K562 (cell line): ENCODE results near the gene ORAI3. TPM values are rescaled to one million over a fixed set of nuclear protein-coding genes. Genes with fewer than 3 reads are reported as not detected.

Experiments used
- FOS ChIP-seq: IDR thresholded peaks from 3 replicates; pipeline ENCODE4 v1.6.1; 2011; ENCODE audit not compliant: insufficient read length; ENCODE audit errors: extremely low read depth
- NONO ChIP-seq, 2 experiments: fragments of 200-400 bp in 1 of 2; fragments of 450-650 bp in 1 of 2; formaldehyde crosslinking in 1 of 2; IDR thresholded peaks; 2 replicates each; pipeline ENCODE4 v1.6.1; 2017; ENCODE audit warnings: low read depth in 2 of 2, mild to moderate bottlenecking in 2 of 2, moderate library complexity in 2 of 2, low read length in 1 of 2
- ZNF586 ChIP-seq: fragments of 450-650 bp; formaldehyde crosslinking; conservative IDR thresholded peaks from 2 replicates; pipeline ENCODE4 v1.4.0; 2020; ENCODE audit warnings: mild to moderate bottlenecking, moderate library complexity
- ZNF644 ChIP-seq: fragments of 200-800 bp; sonication (Bioruptor generic); IDR thresholded peaks from 2 replicates; pipeline ENCODE4 v1.6.1; 2016; ENCODE audit warnings: low read depth, missing genetic modification characterization, missing compliant biosample characterization
- ZNF696 ChIP-seq: fragments of 250-450 bp; sonication (Bioruptor Pico); conservative IDR thresholded peaks from 2 replicates; pipeline ENCODE4 v1.4.0; 2020; ENCODE audit warnings: mild to moderate bottlenecking, moderate library complexity
- polyA plus RNA-seq, 8 experiments: library from polyadenylated mRNA; depleted of rRNA in 4 of 8; stranded (reverse) in 5 of 8; unstranded in 3 of 8; fragments of >200 nt; fragmentation: Nextera tagmentation in 2 of 8; fragmentation: Illumina TruSeq in 1 of 8; extraction: Ambion mirVana in 2 of 8; extraction: Trizol in 1 of 8; gene quantifications; 2 replicates each; pipeline versions ENCODE4 v1.2.1 to v1.2.3, GENCODE V29; 2011 to 2014; ENCODE audit warnings: inconsistent platforms in 1 of 8, missing spikeins in 1 of 8
- total RNA-seq, 7 experiments: library from RNA; depleted of rRNA in 6 of 7; stranded (reverse); fragments of >200 nt in 6 of 7; fragmentation: Illumina TruSeq in 2 of 7; extraction: Trizol in 2 of 7; gene quantifications; 2 replicates each; pipeline versions ENCODE4 v1.2.1 to v1.2.3, GENCODE V29; 2011 to 2021; ENCODE audit warnings: low replicate concordance in 1 of 7
- TF ChIP-seq, protein P1 (sequence below): fragments of 450-650 bp; formaldehyde crosslinking; IDR thresholded peaks from 2 replicates; pipeline ENCODE4 v1.4.0; 2022; ENCODE audit warnings: mild to moderate bottlenecking, moderate library complexity
- TF ChIP-seq, protein P2 (sequence below), 2 experiments: fragments of 450-650 bp in 1 of 2; sonication (generic) in 1 of 2; formaldehyde crosslinking in 1 of 2; IDR thresholded peaks; 2 replicates each; pipeline versions ENCODE4 v1.7.1 to v1.9.0; 2016 to 2022; ENCODE audit warnings: inconsistent platforms in 1 of 2, mild to moderate bottlenecking in 1 of 2, missing genetic modification reagents in 1 of 2
- TF ChIP-seq, protein P3 (sequence below): sonication (generic); formaldehyde crosslinking; IDR thresholded peaks from 2 replicates; pipeline ENCODE4 v1.8.0; 2022; ENCODE audit warnings: mild to moderate bottlenecking, low read depth, missing genetic modification reagents
- TF ChIP-seq, protein P4 (sequence below): IDR thresholded peaks from 2 replicates; pipeline ENCODE4 v1.6.1; 2012; ENCODE audit warnings: low read depth, low read length, improper control_type of control experiment, borderline replicate concordance

The ORAI3 gene
- total and polyA plus RNA-seq, 9 of the 15 experiments (the other 6 are each of a cell fraction or from before 2014, with no cell fraction given) = 4.9 to 23.3 (median 14.1) TPM

DNA sequence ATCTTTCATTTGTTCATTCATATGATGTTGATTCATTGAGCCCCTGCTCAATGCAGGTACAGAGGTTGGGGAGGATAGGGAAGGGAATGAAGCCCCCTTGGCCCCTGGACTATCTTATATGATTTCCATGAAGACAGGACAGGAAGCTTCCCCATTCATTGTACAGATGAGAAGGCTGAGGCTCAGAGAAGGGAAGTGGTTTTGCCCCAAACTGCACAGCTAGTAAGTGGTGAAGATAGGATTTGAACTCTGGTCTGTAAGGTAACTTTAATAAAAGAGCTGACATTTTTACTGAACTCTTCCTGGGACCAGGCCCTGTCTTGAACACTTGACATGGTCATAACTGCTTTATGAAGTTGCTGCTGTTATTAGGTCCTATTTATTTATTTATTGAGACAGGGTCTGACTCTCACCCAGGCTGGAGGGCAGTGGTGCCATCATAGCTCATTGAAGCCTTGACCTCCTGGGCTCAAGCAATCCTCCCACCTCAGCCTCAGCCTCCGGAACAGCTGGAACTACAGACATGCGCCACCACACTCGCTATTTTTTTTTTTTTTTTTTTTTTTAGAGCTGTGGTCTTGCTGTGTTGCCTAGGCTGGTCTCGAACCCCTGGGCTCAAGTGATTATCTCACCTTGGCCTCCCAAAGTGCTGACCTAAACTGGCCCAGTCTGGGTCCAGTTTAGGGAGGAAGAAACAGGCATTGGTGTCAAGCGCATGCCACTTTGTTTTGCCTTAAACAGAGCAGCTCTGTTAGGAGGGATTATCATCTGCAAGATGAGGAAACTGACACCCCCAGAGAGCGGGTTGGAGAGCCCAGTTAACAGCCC lies 47.5 kb upstream of the ORAI3 start (continued):
- TF ChIP-seq, protein P1, sequence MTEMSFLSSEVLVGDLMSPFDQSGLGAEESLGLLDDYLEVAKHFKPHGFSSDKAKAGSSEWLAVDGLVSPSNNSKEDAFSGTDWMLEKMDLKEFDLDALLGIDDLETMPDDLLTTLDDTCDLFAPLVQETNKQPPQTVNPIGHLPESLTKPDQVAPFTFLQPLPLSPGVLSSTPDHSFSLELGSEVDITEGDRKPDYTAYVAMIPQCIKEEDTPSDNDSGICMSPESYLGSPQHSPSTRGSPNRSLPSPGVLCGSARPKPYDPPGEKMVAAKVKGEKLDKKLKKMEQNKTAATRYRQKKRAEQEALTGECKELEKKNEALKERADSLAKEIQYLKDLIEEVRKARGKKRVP (CRISPR knock-in tag) = no peak
- TF ChIP-seq NONO (IDR thresholded peaks at IDR 0.05; ENCODE audit: low read depth in 2 of 2, low read length in 1 of 2) = no peak
- TF ChIP-seq, protein P2, sequence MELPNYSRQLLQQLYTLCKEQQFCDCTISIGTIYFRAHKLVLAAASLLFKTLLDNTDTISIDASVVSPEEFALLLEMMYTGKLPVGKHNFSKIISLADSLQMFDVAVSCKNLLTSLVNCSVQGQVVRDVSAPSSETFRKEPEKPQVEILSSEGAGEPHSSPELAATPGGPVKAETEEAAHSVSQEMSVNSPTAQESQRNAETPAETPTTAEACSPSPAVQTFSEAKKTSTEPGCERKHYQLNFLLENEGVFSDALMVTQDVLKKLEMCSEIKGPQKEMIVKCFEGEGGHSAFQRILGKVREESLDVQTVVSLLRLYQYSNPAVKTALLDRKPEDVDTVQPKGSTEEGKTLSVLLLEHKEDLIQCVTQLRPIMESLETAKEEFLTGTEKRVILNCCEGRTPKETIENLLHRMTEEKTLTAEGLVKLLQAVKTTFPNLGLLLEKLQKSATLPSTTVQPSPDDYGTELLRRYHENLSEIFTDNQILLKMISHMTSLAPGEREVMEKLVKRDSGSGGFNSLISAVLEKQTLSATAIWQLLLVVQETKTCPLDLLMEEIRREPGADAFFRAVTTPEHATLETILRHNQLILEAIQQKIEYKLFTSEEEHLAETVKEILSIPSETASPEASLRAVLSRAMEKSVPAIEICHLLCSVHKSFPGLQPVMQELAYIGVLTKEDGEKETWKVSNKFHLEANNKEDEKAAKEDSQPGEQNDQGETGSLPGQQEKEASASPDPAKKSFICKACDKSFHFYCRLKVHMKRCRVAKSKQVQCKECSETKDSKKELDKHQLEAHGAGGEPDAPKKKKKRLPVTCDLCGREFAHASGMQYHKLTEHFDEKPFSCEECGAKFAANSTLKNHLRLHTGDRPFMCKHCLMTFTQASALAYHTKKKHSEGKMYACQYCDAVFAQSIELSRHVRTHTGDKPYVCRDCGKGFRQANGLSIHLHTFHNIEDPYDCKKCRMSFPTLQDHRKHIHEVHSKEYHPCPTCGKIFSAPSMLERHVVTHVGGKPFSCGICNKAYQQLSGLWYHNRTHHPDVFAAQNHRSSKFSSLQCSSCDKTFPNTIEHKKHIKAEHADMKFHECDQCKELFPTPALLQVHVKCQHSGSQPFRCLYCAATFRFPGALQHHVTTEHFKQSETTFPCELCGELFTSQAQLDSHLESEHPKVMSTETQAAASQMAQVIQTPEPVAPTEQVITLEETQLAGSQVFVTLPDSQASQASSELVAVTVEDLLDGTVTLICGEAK (IDR thresholded peaks at IDR 0.05) = no peak; the same call in 1 of the 2 replicates
- TF ChIP-seq, protein P2 (CRISPR knock-in tag; IDR thresholded peaks at IDR 0.05) = no peak
- no peak for TF ChIP-seq FOS
- TF ChIP-seq ZNF586 (CRISPR knock-in tag) = no peak
- TF ChIP-seq ZNF696 = no peak
- TF ChIP-seq, protein P3, sequence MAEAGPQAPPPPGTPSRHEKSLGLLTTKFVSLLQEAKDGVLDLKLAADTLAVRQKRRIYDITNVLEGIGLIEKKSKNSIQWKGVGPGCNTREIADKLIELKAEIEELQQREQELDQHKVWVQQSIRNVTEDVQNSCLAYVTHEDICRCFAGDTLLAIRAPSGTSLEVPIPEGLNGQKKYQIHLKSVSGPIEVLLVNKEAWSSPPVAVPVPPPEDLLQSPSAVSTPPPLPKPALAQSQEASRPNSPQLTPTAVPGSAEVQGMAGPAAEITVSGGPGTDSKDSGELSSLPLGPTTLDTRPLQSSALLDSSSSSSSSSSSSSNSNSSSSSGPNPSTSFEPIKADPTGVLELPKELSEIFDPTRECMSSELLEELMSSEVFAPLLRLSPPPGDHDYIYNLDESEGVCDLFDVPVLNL (CRISPR knock-in tag) = no peak
- TF ChIP-seq, protein P4, sequence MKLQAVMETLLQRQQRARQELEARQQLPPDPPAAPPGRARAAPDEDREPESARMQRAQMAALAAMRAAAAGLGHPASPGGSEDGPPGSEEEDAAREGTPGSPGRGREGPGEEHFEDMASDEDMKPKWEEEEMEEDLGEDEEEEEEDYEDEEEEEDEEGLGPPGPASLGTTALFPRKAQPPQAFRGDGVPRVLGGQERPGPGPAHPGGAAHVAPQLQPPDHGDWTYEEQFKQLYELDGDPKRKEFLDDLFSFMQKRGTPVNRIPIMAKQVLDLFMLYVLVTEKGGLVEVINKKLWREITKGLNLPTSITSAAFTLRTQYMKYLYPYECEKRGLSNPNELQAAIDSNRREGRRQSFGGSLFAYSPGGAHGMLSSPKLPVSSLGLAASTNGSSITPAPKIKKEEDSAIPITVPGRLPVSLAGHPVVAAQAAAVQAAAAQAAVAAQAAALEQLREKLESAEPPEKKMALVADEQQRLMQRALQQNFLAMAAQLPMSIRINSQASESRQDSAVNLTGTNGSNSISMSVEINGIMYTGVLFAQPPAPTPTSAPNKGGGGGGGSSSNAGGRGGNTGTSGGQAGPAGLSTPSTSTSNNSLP = no peak
- TF ChIP-seq ZNF644 = no peak
